ENCODE measurements around the gene DPYSL4. TPM values are rescaled to one million over a fixed set of nuclear protein-coding genes. Genes with fewer than 3 reads are reported as not detected.

DPYSL4 gene
- total RNA-seq, 1 experiment from 2014 or later: 26.3 TPM

GRCh38 chr10:132222726-132223125 lies 36.0 kb downstream of the DPYSL4 start:
- TF ChIP-seq, protein P1, sequence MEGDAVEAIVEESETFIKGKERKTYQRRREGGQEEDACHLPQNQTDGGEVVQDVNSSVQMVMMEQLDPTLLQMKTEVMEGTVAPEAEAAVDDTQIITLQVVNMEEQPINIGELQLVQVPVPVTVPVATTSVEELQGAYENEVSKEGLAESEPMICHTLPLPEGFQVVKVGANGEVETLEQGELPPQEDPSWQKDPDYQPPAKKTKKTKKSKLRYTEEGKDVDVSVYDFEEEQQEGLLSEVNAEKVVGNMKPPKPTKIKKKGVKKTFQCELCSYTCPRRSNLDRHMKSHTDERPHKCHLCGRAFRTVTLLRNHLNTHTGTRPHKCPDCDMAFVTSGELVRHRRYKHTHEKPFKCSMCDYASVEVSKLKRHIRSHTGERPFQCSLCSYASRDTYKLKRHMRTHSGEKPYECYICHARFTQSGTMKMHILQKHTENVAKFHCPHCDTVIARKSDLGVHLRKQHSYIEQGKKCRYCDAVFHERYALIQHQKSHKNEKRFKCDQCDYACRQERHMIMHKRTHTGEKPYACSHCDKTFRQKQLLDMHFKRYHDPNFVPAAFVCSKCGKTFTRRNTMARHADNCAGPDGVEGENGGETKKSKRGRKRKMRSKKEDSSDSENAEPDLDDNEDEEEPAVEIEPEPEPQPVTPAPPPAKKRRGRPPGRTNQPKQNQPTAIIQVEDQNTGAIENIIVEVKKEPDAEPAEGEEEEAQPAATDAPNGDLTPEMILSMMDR (conservative IDR thresholded peaks at IDR 0.05): no peak
- Histone ChIP-seq H3K9me3 (ENCODE audit: control insufficient read depth, low read depth, low read length) (no peaks in the 10 kb centered on the region), H3K56ac (ENCODE audit: insufficient read length, low read depth, low read length) (no peak overlapping the region), H2BK15ac (ENCODE audit: low read depth, low read length) (no peak overlapping the region), H3K4me2 (ENCODE audit: insufficient read depth, insufficient read length, low read length) (no peak overlapping the region), H2BK5ac (ENCODE audit: insufficient read length, low read length) (no peak overlapping the region), H4K8ac (replicated peaks; ENCODE audit: insufficient read length, low read depth, low read length) (no peak overlapping the region), H3K79me1 (ENCODE audit: insufficient read depth, low read depth, low read length, poor library complexity, severe bottlenecking) (no peaks in the 10 kb centered on the region), H4K20me1 (ENCODE audit: control insufficient read depth, insufficient read depth, insufficient read length) (no peaks in the 10 kb centered on the region), H3K4me1 (ENCODE audit: insufficient read depth, low read length) (no peaks in the 10 kb centered on the region), H3K18ac (ENCODE audit: insufficient read length, low read depth, low read length) (no peak overlapping the region), H3T11ph (ENCODE audit: low read length) (no peak overlapping the region), H3K14ac (ENCODE audit: insufficient read depth, low read length) (no peak overlapping the region; the same call in 1 of the 2 replicates), H2BK20ac (ENCODE audit: low read depth, low read length, poor library complexity, severe bottlenecking) (no peak overlapping the region), H4K5ac (ENCODE audit: insufficient read length, low read depth, low read length) (no peak overlapping the region), H3K23ac (ENCODE audit: insufficient read length, low read depth, low read length) (no peak overlapping the region), H2BK12ac (ENCODE audit: insufficient read length, low read depth, low read length) (no peak overlapping the region), H3K23me2 (ENCODE audit: insufficient read length, low read depth, low read length, poor library complexity, severe bottlenecking) (no peaks in the 10 kb centered on the region), H3K27ac (ENCODE audit: insufficient read length, low read depth, low read length) (no peak overlapping the region), H2AK5ac (ENCODE audit: insufficient read length, low read length) (no peak overlapping the region), H3K4ac (ENCODE audit: low read depth, low read length) (no peak overlapping the region), H4K91ac (ENCODE audit: insufficient read length, low read depth, low read length) (no peak overlapping the region), H2AFZ (ENCODE audit: low read length) (no peak overlapping the region), H2BK120ac (ENCODE audit: low read depth, low read length, poor library complexity, severe bottlenecking) (no peak overlapping the region), H3K79me2 (ENCODE audit: insufficient read depth, low read length) (no peaks in the 10 kb centered on the region), H3K9ac (ENCODE audit: extremely low read depth, insufficient read length, low read length) (no peak overlapping the region), H3K27me3 (ENCODE audit: insufficient read depth, low read length) (no peaks in the 10 kb centered on the region)
- DNase-seq: no peak
- H3K4me3 Mint-ChIP-seq: no peak overlapping the region
- no peaks in the 10 kb centered on the region for H3K4me1 Mint-ChIP-seq
- peaks cover 13 to 14% of the 10 kb centered on the region in 2 experiments for H3K9me3 Mint-ChIP-seq
- peaks cover 19 to 24% (median 19%) of the 10 kb centered on the region in 3 experiments for H3K36me3 Mint-ChIP-seq (ENCODE audit: insufficient read depth in 1 of 3, low read depth in 3 of 3)
- no CpG with 5 or more reads among the region's 21 CpGs for WGBS (ENCODE audit: extremely low coverage, insufficient read length, low lambda C conversion rate)
- H3K27me3 Mint-ChIP-seq (ENCODE audit: low read depth): no peaks in the 10 kb centered on the region
- no peak overlapping the region for H3K27ac Mint-ChIP-seq

Measured in H9 (cell line).